ENCODE data around the gene ALPK3. TPM values are rescaled to one million over a fixed set of nuclear protein-coding genes. Genes with fewer than 3 reads are reported as not detected.
A peak's percentile ranks its signal among the peaks of the same experiment; 100 is the strongest.

Gene ALPK3
- total and polyA plus RNA-seq, 10 of the 15 experiments (the other 5 are each of a cell fraction or from before 2014, with no cell fraction given), result under 0.01 to 0.05 (median 0.02) TPM; not detected in 6

- ChIA-PET POLR2A (no interaction called here), SMC1A (ENCODE audit: uncharacterized antibody, unreplicated experiment) (no interaction called here), CTCF (no interaction called here), RAD21 (ENCODE audit: unreplicated experiment) (no interaction called here)
- Histone ChIP-seq H3K4me2 (ENCODE audit: control insufficient read depth, insufficient read depth) (no peak overlapping the region), H3K9me3 (replicated peaks; ENCODE audit: control insufficient read depth, insufficient read depth, low read length) (no peaks in the 10 kb centered on the region), H2AFZ (ENCODE audit: control insufficient read depth, low read depth, low read length) (no peak overlapping the region), H3K4me1 (ENCODE audit: control insufficient read depth, insufficient read depth, low read length) (peaks cover 15% of the 10 kb centered on the region), H3K9ac (ENCODE audit: control insufficient read depth, insufficient read depth, low read length) (no peak overlapping the region), H3K36me3 (ENCODE audit: control insufficient read depth in 2 of 2, insufficient read depth in 2 of 2, low read length in 1 of 2) (peaks cover 39% of the 10 kb centered on the region in 2 experiments), H3K27me3 (replicated peaks in 1 of 2; ENCODE audit: control insufficient read depth in 2 of 2, insufficient read depth in 2 of 2, low read length in 1 of 2) (no peaks in the 10 kb centered on the region), H3K4me3 (no peak overlapping the region), H4K20me1 (ENCODE audit: control insufficient read depth, insufficient read depth) (peaks cover 3% of the 10 kb centered on the region; the same call in 1 of the 2 replicates), H3K79me2 (ENCODE audit: control insufficient read depth, insufficient read depth, low read length) (peaks cover 22% of the 10 kb centered on the region), H3K27ac (ENCODE audit: control insufficient read depth, insufficient read depth) (no peak overlapping the region)
- in situ Hi-C loops (cut with MboI), result no loop called here
- no TSS peak for BruUV-seq (replicated peaks)
- 96% methylated on average over 17 of the region's 17 CpGs for whole genome bisulfite sequencing (ENCODE audit: insufficient coverage, insufficient replicate concordance, low lambda C conversion rate, missing lambda C conversion rate)
- no peak for DNase-seq (ENCODE audit: low read depth, low spot score)
- ATAC-seq, result no peak
- intact Hi-C loops (cut with micrococcal nuclease; ENCODE audit: unreplicated experiment), result no loop called here
- no peak for FAIRE-seq
- no peak for TF ChIP-seq HDAC2 (IDR thresholded peaks at IDR 0.05)
- no peak for TF ChIP-seq ATF2 (IDR thresholded peaks at IDR 0.05; ENCODE audit: low read length)
- no peak for TF ChIP-seq IRF5 (IDR thresholded peaks at IDR 0.05; ENCODE audit: borderline replicate concordance)
- TF ChIP-seq, protein P1, sequence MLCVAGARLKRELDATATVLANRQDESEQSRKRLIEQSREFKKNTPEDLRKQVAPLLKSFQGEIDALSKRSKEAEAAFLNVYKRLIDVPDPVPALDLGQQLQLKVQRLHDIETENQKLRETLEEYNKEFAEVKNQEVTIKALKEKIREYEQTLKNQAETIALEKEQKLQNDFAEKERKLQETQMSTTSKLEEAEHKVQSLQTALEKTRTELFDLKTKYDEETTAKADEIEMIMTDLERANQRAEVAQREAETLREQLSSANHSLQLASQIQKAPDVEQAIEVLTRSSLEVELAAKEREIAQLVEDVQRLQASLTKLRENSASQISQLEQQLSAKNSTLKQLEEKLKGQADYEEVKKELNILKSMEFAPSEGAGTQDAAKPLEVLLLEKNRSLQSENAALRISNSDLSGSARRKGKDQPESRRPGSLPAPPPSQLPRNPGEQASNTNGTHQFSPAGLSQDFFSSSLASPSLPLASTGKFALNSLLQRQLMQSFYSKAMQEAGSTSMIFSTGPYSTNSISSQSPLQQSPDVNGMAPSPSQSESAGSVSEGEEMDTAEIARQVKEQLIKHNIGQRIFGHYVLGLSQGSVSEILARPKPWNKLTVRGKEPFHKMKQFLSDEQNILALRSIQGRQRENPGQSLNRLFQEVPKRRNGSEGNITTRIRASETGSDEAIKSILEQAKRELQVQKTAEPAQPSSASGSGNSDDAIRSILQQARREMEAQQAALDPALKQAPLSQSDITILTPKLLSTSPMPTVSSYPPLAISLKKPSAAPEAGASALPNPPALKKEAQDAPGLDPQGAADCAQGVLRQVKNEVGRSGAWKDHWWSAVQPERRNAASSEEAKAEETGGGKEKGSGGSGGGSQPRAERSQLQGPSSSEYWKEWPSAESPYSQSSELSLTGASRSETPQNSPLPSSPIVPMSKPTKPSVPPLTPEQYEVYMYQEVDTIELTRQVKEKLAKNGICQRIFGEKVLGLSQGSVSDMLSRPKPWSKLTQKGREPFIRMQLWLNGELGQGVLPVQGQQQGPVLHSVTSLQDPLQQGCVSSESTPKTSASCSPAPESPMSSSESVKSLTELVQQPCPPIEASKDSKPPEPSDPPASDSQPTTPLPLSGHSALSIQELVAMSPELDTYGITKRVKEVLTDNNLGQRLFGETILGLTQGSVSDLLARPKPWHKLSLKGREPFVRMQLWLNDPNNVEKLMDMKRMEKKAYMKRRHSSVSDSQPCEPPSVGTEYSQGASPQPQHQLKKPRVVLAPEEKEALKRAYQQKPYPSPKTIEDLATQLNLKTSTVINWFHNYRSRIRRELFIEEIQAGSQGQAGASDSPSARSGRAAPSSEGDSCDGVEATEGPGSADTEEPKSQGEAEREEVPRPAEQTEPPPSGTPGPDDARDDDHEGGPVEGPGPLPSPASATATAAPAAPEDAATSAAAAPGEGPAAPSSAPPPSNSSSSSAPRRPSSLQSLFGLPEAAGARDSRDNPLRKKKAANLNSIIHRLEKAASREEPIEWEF (IDR thresholded peaks at IDR 0.05; ENCODE audit: insufficient replicate concordance, low read depth, low read length), result no peak
- no peak for TF ChIP-seq SMAD1 (IDR thresholded peaks at IDR 0.05; ENCODE audit: low read depth, partially characterized antibody)
- TF ChIP-seq RAD21 (IDR thresholded peaks at IDR 0.05; ENCODE audit: insufficient read depth, low read depth, low read length), result no peak
- peak; percentile 35; the same call in 1 of the 2 replicates for TF ChIP-seq POLR2A (IDR thresholded peaks at IDR 0.05; ENCODE audit: low read depth, low read length)
- no peak for TF ChIP-seq TBL1XR1 (IDR thresholded peaks at IDR 0.05; ENCODE audit: low read depth, low read length)
Measured at GRCh38 chr15:84784262-84784661, 32.9 kb upstream of the ALPK3 start.

Measured in GM12878 (cell line).